Ishikawa (cell line): Measurements from ENCODE around the gene ATXN1.

ENCODE experiments used
- CEBPB ChIP-seq: IDR thresholded peaks from 2 replicates; pipeline ENCODE4 v1.6.1; 2012
- CREB1 ChIP-seq: IDR thresholded peaks from 2 replicates; pipeline ENCODE4 v1.6.1; 2012; ENCODE audit warnings: low read depth
- EGR1 ChIP-seq: IDR thresholded peaks from 2 replicates; pipeline ENCODE4 v1.6.1; 2012
- EP300 ChIP-seq: IDR thresholded peaks from 2 replicates; pipeline ENCODE4 v1.6.1; 2012; ENCODE audit warnings: borderline replicate concordance
- FOXM1 ChIP-seq: IDR thresholded peaks from 2 replicates; pipeline ENCODE4 v1.6.1; 2012; ENCODE audit warnings: low read depth, borderline replicate concordance
- NFIC ChIP-seq: IDR thresholded peaks from 2 replicates; pipeline ENCODE4 v1.6.1; 2012
- RAD21 ChIP-seq: IDR thresholded peaks from 2 replicates; pipeline ENCODE4 v1.6.1; 2012; ENCODE audit warnings: low read depth
- REST ChIP-seq: IDR thresholded peaks from 2 replicates; pipeline ENCODE4 v1.6.1; 2012; ENCODE audit warnings: low read depth, mild to moderate bottlenecking
- TAF1 ChIP-seq: IDR thresholded peaks from 2 replicates; pipeline ENCODE4 v1.6.1; 2012; ENCODE audit warnings: low read depth, mild to moderate bottlenecking
- TCF12 ChIP-seq: IDR thresholded peaks from 2 replicates; pipeline ENCODE4 v1.6.1; 2012; ENCODE audit warnings: low read depth
- TEAD4 ChIP-seq: IDR thresholded peaks from 2 replicates; pipeline ENCODE4 v1.6.1; 2012
- USF1 ChIP-seq: IDR thresholded peaks from 2 replicates; pipeline ENCODE4 v1.6.1; 2012
- YY1 ChIP-seq: IDR thresholded peaks from 2 replicates; pipeline ENCODE4 v1.6.1; 2012; ENCODE audit warnings: low read depth
- ZBTB7A ChIP-seq: IDR thresholded peaks from 2 replicates; pipeline ENCODE4 v1.6.1; 2012; ENCODE audit warnings: low read depth

GRCh38 chr6:16632101-16632500 is 129.2 kb downstream of the ATXN1 start:
- TF ChIP-seq RAD21, result no peak
- no peak for TF ChIP-seq CREB1
- TF ChIP-seq TCF12, result no peak
- no peak for TF ChIP-seq YY1
- no peak for TF ChIP-seq REST
- no peak for TF ChIP-seq NFIC
- no peak for TF ChIP-seq EP300
- no peak for TF ChIP-seq TAF1
- no peak for TF ChIP-seq FOXM1
- TF ChIP-seq CEBPB, result no peak
- TF ChIP-seq USF1, result no peak
- no peak for TF ChIP-seq EGR1
- TF ChIP-seq TEAD4, result no peak
- TF ChIP-seq ZBTB7A, result no peak
